ENCODE data around the gene DNAJB7. TPM values are rescaled to one million over a fixed set of nuclear protein-coding genes. Genes with fewer than 3 reads are reported as not detected.
"Not testable (repeated sequence)": the region's sequence is repeated elsewhere in the genome, so short reads cannot be mapped to it uniquely, and the experiment has no call there.

The DNAJB7 gene
- total RNA-seq, 2 donors from 2014 or later, result not detected

DNA sequence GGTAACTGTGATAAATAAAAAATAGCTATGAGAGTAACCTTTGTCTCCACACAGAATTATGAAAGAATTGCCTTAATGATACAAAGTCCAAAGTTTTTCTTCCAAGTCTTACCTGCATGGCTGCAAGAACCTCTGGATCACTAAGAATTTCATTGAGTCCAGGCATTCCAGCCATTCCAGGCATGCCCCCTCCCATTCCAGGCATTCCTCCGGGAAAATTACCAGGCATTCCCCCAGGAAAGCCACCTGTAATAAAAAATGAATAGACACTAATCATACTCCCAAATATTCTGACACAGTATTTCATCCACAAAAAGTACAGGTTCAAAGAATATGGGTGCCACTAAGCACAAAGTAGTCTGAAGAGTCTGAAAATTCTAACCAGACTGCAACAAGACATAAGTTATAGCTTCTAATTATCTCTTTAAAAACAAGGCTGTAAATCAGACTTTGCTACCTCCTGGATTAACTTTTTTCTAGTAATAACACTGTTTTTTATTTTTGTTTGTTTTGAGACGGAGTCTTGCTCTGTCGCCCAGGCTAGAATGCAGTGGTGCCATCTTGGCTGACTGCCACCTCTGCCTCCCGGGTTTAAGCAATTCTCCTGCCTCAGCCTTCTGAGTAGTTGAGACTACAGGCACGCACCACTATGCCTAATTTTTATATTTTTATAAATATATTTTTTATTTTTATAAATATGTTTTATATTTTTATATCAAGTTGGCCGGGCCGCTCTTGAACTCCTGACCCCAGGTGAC, 34.8 kb downstream of the DNAJB7 start:
- no peak overlapping the region for H3K4me3 Mint-ChIP-seq
- peaks cover 68% of the 10 kb centered on the region for H3K36me3 Mint-ChIP-seq (ENCODE audit: low read depth)
- WGBS, 2 experiments (ENCODE audit: insufficient coverage in 1 of 2, insufficient read length in 1 of 2), result 96% methylated on average over 3 to 6 of the region's 7 CpGs
- Histone ChIP-seq H3K9me3 (ENCODE audit: control insufficient read depth, low read length) (no peaks in the 10 kb centered on the region), H3K27ac (ENCODE audit: low read depth, low read length) (no peak overlapping the region), H3K4me3 (ENCODE audit: low read length) (peak overlapping the region; percentile 66), H3K4me1 (ENCODE audit: control insufficient read depth, insufficient read depth, low read length) (peaks cover 7% of the 10 kb centered on the region), H3K27me3 (ENCODE audit: control insufficient read depth, insufficient read depth, low read length, poor library complexity, severe bottlenecking) (no peaks in the 10 kb centered on the region), H3K9ac (ENCODE audit: extremely low read depth, low read length, poor library complexity, severe bottlenecking) (peak overlapping the region; percentile 42), H3K36me3 (ENCODE audit: control insufficient read depth, insufficient read depth, low read length) (peaks cover 83% of the 10 kb centered on the region)
- DNase-seq, result no peak
- no peaks in the 10 kb centered on the region for H3K27me3 Mint-ChIP-seq (ENCODE audit: insufficient read depth)
- TF ChIP-seq, protein P1, sequence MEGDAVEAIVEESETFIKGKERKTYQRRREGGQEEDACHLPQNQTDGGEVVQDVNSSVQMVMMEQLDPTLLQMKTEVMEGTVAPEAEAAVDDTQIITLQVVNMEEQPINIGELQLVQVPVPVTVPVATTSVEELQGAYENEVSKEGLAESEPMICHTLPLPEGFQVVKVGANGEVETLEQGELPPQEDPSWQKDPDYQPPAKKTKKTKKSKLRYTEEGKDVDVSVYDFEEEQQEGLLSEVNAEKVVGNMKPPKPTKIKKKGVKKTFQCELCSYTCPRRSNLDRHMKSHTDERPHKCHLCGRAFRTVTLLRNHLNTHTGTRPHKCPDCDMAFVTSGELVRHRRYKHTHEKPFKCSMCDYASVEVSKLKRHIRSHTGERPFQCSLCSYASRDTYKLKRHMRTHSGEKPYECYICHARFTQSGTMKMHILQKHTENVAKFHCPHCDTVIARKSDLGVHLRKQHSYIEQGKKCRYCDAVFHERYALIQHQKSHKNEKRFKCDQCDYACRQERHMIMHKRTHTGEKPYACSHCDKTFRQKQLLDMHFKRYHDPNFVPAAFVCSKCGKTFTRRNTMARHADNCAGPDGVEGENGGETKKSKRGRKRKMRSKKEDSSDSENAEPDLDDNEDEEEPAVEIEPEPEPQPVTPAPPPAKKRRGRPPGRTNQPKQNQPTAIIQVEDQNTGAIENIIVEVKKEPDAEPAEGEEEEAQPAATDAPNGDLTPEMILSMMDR (conservative IDR thresholded peaks at IDR 0.05), result no peak
- no peaks in the 10 kb centered on the region for H3K9me3 Mint-ChIP-seq
- peak overlapping the region; percentile 84 for H3K27ac Mint-ChIP-seq
- H3K4me1 Mint-ChIP-seq, result peaks cover 17% of the 10 kb centered on the region

GRCh38 chr22:40826292-40826691, 35.6 kb downstream of the DNAJB7 start:
- Mint-ChIP-seq H3K36me3 (ENCODE audit: low read depth) (peaks cover 65% of the 10 kb centered on the region), H3K27ac (peak overlapping the region; percentile 84), H3K4me1 (peaks cover 17% of the 10 kb centered on the region)
- H3K9ac ChIP-seq (ENCODE audit: extremely low read depth, low read length, poor library complexity, severe bottlenecking), result peak overlapping the region; percentile 42
- H3K9me3 ChIP-seq (ENCODE audit: control insufficient read depth, low read length); H3K4me1 ChIP-seq (ENCODE audit: control insufficient read depth, insufficient read depth, low read length); H3K27me3 Mint-ChIP-seq (ENCODE audit: insufficient read depth); DNase-seq; H3K27me3 ChIP-seq (ENCODE audit: control insufficient read depth, insufficient read depth, low read length, poor library complexity, severe bottlenecking); H3K9me3 Mint-ChIP-seq; H3K27ac ChIP-seq (ENCODE audit: low read depth, low read length); H3K4me3 Mint-ChIP-seq: not testable (repeated sequence)
- H3K36me3 ChIP-seq (ENCODE audit: control insufficient read depth, insufficient read depth, low read length), result peaks cover 76% of the 10 kb centered on the region
- peak overlapping the region; percentile 66 for H3K4me3 ChIP-seq (ENCODE audit: low read length)
- WGBS, 2 experiments (ENCODE audit: insufficient coverage in 1 of 2, insufficient read length in 1 of 2), result 80 to 91% methylated on average over 1 of the region's 2 CpGs

DNA sequence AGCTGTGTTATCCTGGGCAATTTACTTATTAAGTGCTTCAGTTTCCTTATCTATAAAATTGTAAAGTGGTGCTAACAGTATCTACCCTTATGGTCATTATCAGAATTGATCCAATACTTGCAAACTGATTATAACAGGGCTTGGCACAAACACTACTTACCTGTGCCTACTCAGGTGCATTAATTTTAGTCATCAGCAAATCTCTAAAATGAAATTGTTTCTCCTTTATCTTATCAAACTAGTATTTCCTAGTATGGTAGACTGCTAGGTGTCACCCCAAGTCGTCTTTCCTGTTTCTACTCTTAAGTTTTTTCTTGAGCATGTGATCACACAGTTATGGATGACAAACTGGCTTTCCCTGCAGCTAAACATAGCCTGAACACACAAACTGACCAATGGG, 38.5 kb downstream of the DNAJB7 start:
- Mint-ChIP-seq H3K4me1 (peaks cover 28% of the 10 kb centered on the region), H3K4me3 (no peak overlapping the region), H3K27ac (no peak overlapping the region), H3K27me3 (ENCODE audit: insufficient read depth) (no peaks in the 10 kb centered on the region), H3K36me3 (ENCODE audit: low read depth) (peaks cover 41% of the 10 kb centered on the region), H3K9me3 (no peaks in the 10 kb centered on the region)
- Histone ChIP-seq H3K9me3 (ENCODE audit: control insufficient read depth, low read length) (no peaks in the 10 kb centered on the region), H3K27ac (ENCODE audit: low read depth, low read length) (no peak overlapping the region), H3K27me3 (ENCODE audit: control insufficient read depth, insufficient read depth, low read length, poor library complexity, severe bottlenecking) (no peaks in the 10 kb centered on the region), H3K4me1 (ENCODE audit: control insufficient read depth, insufficient read depth, low read length) (peaks cover 7% of the 10 kb centered on the region), H3K36me3 (ENCODE audit: control insufficient read depth, insufficient read depth, low read length) (peaks cover 49% of the 10 kb centered on the region), H3K4me3 (ENCODE audit: low read length) (no peak overlapping the region), H3K9ac (ENCODE audit: extremely low read depth, low read length, poor library complexity, severe bottlenecking) (no peak overlapping the region)
- WGBS, 2 experiments (ENCODE audit: insufficient coverage in 1 of 2, insufficient read length in 1 of 2), result 96 to 100% methylated on average over 1 of the region's 1 CpG
- TF ChIP-seq, protein P1 (conservative IDR thresholded peaks at IDR 0.05), result no peak
- DNase-seq, result no peak

Data from endodermal cell (in vitro differentiated cells).